Measurements from ENCODE around the gene LIPA. TPM values are rescaled to one million over a fixed set of nuclear protein-coding genes. Genes with fewer than 3 reads are reported as not detected.

LIPA gene
- total RNA-seq, 1 donor from 2014 or later: 18.9 TPM

GRCh38 chr10:89207801-89208551, 43.6 kb downstream of the LIPA start:
- peak; percentile 65 for DNase-seq (ENCODE audit: low spot score)
- Histone ChIP-seq H4K20me1 (ENCODE audit: low read depth) (no peaks in the 10 kb centered on the region), H3K27me3 (peaks cover 83% of the 10 kb centered on the region), H3F3A (ENCODE audit: low read depth) (peaks cover 6% of the 10 kb centered on the region), H3K36me3 (no peaks in the 10 kb centered on the region), H2AFZ (replicated peaks) (peak overlapping the region; percentile 80), H3K9me3 (ENCODE audit: low read depth) (no peaks in the 10 kb centered on the region), H3K79me2 (ENCODE audit: low read depth) (no peaks in the 10 kb centered on the region), H3K27ac (no peak overlapping the region), H3K9ac (no peak overlapping the region), H3K4me2 (peak overlapping the region; percentile 82), H3K4me3 (peak overlapping the region; percentile 48), H3K4me1 (peaks cover 9% of the 10 kb centered on the region)
- Mint-ChIP-seq H3K4me3 (peak overlapping the region; percentile 80), H3K27ac (no peak overlapping the region), H3K36me3 (no peaks in the 10 kb centered on the region), H3K27me3 (ENCODE audit: insufficient read depth, low read depth) (peaks cover 25% of the 10 kb centered on the region), H3K4me1 (peaks cover 7% of the 10 kb centered on the region), H3K9me3 (no peaks in the 10 kb centered on the region)
- TF ChIP-seq EZH2 (IDR thresholded peaks at IDR 0.05) (peak; percentile 95), CTCF (IDR thresholded peaks at IDR 0.05) (no peak), EZH2phosphoT487 (IDR thresholded peaks at IDR 0.05) (peak; percentile 91)

- no peaks in the 10 kb centered on the region for H4K20me1 ChIP-seq (ENCODE audit: low read depth)
- H3K36me3 ChIP-seq: no peaks in the 10 kb centered on the region
- no peak within 1 kb of the TSS for H3K9ac ChIP-seq
- peak within 1 kb of the TSS; percentile 82 for H3K4me2 ChIP-seq
- H2AFZ ChIP-seq (replicated peaks): peak within 1 kb of the TSS; percentile 80
- TF ChIP-seq CTCF (IDR thresholded peaks at IDR 0.05) (no peak), EZH2phosphoT487 (IDR thresholded peaks at IDR 0.05) (no peak)
- peaks cover 84% of the 10 kb centered on the region for H3K27me3 ChIP-seq
- no peaks in the 10 kb centered on the region for H3K9me3 Mint-ChIP-seq
- no peak within 1 kb of the TSS for H3K27ac Mint-ChIP-seq
- peak within 1 kb of the TSS; percentile 48 for H3K4me3 ChIP-seq
- peaks cover 9% of the 10 kb centered on the region for H3K4me1 ChIP-seq
- H3K79me2 ChIP-seq (ENCODE audit: low read depth): no peaks in the 10 kb centered on the region
- DNase-seq (ENCODE audit: low spot score): peak; percentile 81
- peaks cover 7% of the 10 kb centered on the region for H3K4me1 Mint-ChIP-seq
- H3K27me3 Mint-ChIP-seq (ENCODE audit: insufficient read depth, low read depth): peaks cover 25% of the 10 kb centered on the region
- H3K4me3 Mint-ChIP-seq: peak within 1 kb of the TSS; percentile 80
- H3K27ac ChIP-seq: no peak within 1 kb of the TSS
- no peaks in the 10 kb centered on the region for H3K36me3 Mint-ChIP-seq
- H3K9me3 ChIP-seq (ENCODE audit: low read depth): no peaks in the 10 kb centered on the region
- peaks cover 6% of the 10 kb centered on the region for H3F3A ChIP-seq (ENCODE audit: low read depth)
These were observed 44.3 kb downstream of the LIPA start, which contains the start of gene CH25H for GRCh38 chr10:89207181-89207800. Gene CH25H, minus strand, starts transcription at chr10:89207317. Its CDS starts 25 bp downstream, at chr10:89207292.

GRCh38 chr10:89206402-89207180, 45.0 kb downstream of the LIPA start:
- no peaks in the 10 kb centered on the region for H3K36me3 ChIP-seq
- H2AFZ ChIP-seq (replicated peaks): peak overlapping the region; percentile 13
- peak overlapping the region; percentile 48 for H3K4me3 ChIP-seq
- H3K36me3 Mint-ChIP-seq: no peaks in the 10 kb centered on the region
- peaks cover 84% of the 10 kb centered on the region for H3K27me3 ChIP-seq
- H3F3A ChIP-seq (ENCODE audit: low read depth): peaks cover 6% of the 10 kb centered on the region
- H3K4me2 ChIP-seq: peak overlapping the region; percentile 82
- no peaks in the 10 kb centered on the region for H4K20me1 ChIP-seq (ENCODE audit: low read depth)
- no peaks in the 10 kb centered on the region for H3K79me2 ChIP-seq (ENCODE audit: low read depth)
- no peak overlapping the region for H3K27ac Mint-ChIP-seq
- no peaks in the 10 kb centered on the region for H3K9me3 Mint-ChIP-seq
- H3K9me3 ChIP-seq (ENCODE audit: low read depth): no peaks in the 10 kb centered on the region
- peaks cover 7% of the 10 kb centered on the region for H3K4me1 Mint-ChIP-seq
- DNase-seq (ENCODE audit: low spot score): no peak
- H3K9ac ChIP-seq: no peak overlapping the region
- H3K4me3 Mint-ChIP-seq: peak overlapping the region; percentile 80
- peaks cover 25% of the 10 kb centered on the region for H3K27me3 Mint-ChIP-seq (ENCODE audit: insufficient read depth, low read depth)
- peaks cover 9% of the 10 kb centered on the region for H3K4me1 ChIP-seq
- TF ChIP-seq CTCF (IDR thresholded peaks at IDR 0.05) (no peak), EZH2phosphoT487 (IDR thresholded peaks at IDR 0.05) (peak; percentile 20), EZH2 (IDR thresholded peaks at IDR 0.05) (peak; percentile 8)
- no peak overlapping the region for H3K27ac ChIP-seq
